A549 (cell line): ENCODE data around the gene RFK. TPM values are rescaled to one million over a fixed set of nuclear protein-coding genes. Genes with fewer than 3 reads are reported as not detected.

Experiments used
- ATAC-seq, 2 experiments: fragments of 200-7000 bp in 1 of 2; fragments of >200 bp in 1 of 2; cut with Nextera tagmentation in 1 of 2; cut with Tn5 transposase in 1 of 2; 3 replicates each; pipeline versions ENCODE4 v1.8.0 to v1.9.1; 2018 to 2020; ENCODE audit warnings: mild to moderate bottlenecking in 1 of 2, moderate library complexity in 1 of 2
- CTCF ChIA-PET: fragments of 300-600 bp; sonication (Branson Sonifier 250); formaldehyde crosslinking; extraction: SDS; loops from one replicate; lab custom pipeline; 2021; ENCODE audit warnings: antibody characterized with exemption, inconsistent platforms; lab: Yijun Ruan, JAX
- POLR2A ChIA-PET: fragments of 350-600 bp; formaldehyde crosslinking; extraction: SDS; loops from one replicate; lab custom pipeline; 2021; ENCODE audit warnings: antibody characterized with exemption, inconsistent platforms; lab: Yijun Ruan, JAX
- DNase-seq, 2 experiments: peaks; one replicate each; pipeline versions ENCODE4 v3.0.0 to v3.0.0-alpha.2; 2011 to 2016; ENCODE audit warnings: low read depth in 1 of 2, low spot score in 1 of 2
- FAIRE-seq: peaks from 2 replicates; lab custom pipeline; 2011; peaks lifted over from hg19 to GRCh38; lab: Jason Lieb, UNC
- H3K27ac ChIP-seq, 2 experiments: fragments of >200 bp; sonication (Bioruptor Twin); formaldehyde crosslinking; 3 replicates each; pipeline ENCODE4 v1.5.1; 2016 to 2017
- H3K4me1 ChIP-seq: fragments of >200 bp; sonication (Bioruptor Twin); formaldehyde crosslinking; 3 replicates; pipeline ENCODE4 v1.6.1; 2016
- H3K4me2 ChIP-seq: fragments of >200 bp; sonication (Bioruptor Twin); formaldehyde crosslinking; 3 replicates; pipeline ENCODE4 v1.6.1; 2016
- H3K4me3 ChIP-seq: fragments of >200 bp; sonication (Bioruptor Twin); formaldehyde crosslinking; 3 replicates; pipeline ENCODE4 v1.5.1; 2016
- H3K9me3 ChIP-seq: fragments of >200 bp; sonication (Bioruptor Twin); formaldehyde crosslinking; 3 replicates; pipeline ENCODE4 v1.6.1; 2016
- ATOH8 ChIP-seq: fragments of 250-450 bp; sonication (Bioruptor Pico); IDR thresholded peaks from 2 replicates; pipeline ENCODE4 v1.5.0; 2020; ENCODE audit warnings: low read depth, mild to moderate bottlenecking, moderate library complexity
- BHLHE40 ChIP-seq: IDR thresholded peaks from 2 replicates; pipeline ENCODE4 v1.6.1; 2012; ENCODE audit warnings: low read depth, low read length, inconsistent platforms
- CBX2 ChIP-seq: fragments of 200-600 bp; sonication (generic); IDR thresholded peaks from 2 replicates; pipeline ENCODE4 v1.6.1; 2016; ENCODE audit warnings: low read depth, mild to moderate bottlenecking, borderline replicate concordance
- CBX8 ChIP-seq: fragments of 200-600 bp; sonication (generic); IDR thresholded peaks from 2 replicates; pipeline ENCODE4 v1.6.1; 2016
- CHD4 ChIP-seq: fragments of 200-600 bp; sonication (generic); IDR thresholded peaks from 2 replicates; pipeline ENCODE4 v1.6.1; 2016; ENCODE audit warnings: antibody characterized with exemption, mild to moderate bottlenecking, borderline replicate concordance
- EHF ChIP-seq: fragments of 250-450 bp; sonication (Bioruptor Pico); IDR thresholded peaks from 2 replicates; pipeline ENCODE4 v1.5.0; 2020; ENCODE audit warnings: mild to moderate bottlenecking
- EP300 ChIP-seq, 2 experiments: fragments of >200 bp; sonication (Bioruptor Twin); formaldehyde crosslinking; IDR thresholded peaks; 2 replicates in 1 of 2; 3 replicates in 1 of 2; pipeline ENCODE4 v1.6.1; 2016 to 2017
- ESRRA ChIP-seq: fragments of 150-350 bp; IDR thresholded peaks from 2 replicates; pipeline ENCODE4 v1.6.1; 2014; ENCODE audit warnings: mild to moderate bottlenecking, low read length, borderline replicate concordance
- FOSL2 ChIP-seq, 2 experiments: fragments of 450-650 bp in 1 of 2; fragments of >200 bp in 1 of 2; sonication (Bioruptor Twin) in 1 of 2; formaldehyde crosslinking; IDR thresholded peaks; 2 replicates each; pipeline versions ENCODE4 v1.5.0 to v1.6.1; 2016 to 2020; ENCODE audit warnings: mild to moderate bottlenecking in 1 of 2, moderate library complexity in 1 of 2
- GATA3 ChIP-seq: IDR thresholded peaks from 2 replicates; pipeline ENCODE4 v1.6.1; 2012; ENCODE audit warnings: borderline replicate concordance
- HEYL ChIP-seq: fragments of 250-450 bp; sonication (Bioruptor Pico); IDR thresholded peaks from 2 replicates; pipeline ENCODE4 v1.8.0; 2021; ENCODE audit warnings: mild to moderate bottlenecking, moderate library complexity
- HOXB5 ChIP-seq: fragments of 250-450 bp; sonication (Bioruptor Pico); IDR thresholded peaks from 2 replicates; pipeline ENCODE4 v1.5.0; 2020; ENCODE audit warnings: mild to moderate bottlenecking, moderate library complexity
- JUNB ChIP-seq: fragments of >200 bp; sonication (Bioruptor Twin); formaldehyde crosslinking; IDR thresholded peaks from 2 replicates; pipeline ENCODE4 v1.6.1; 2016
- MAFK ChIP-seq: fragments of 450-650 bp; IDR thresholded peaks from 2 replicates; pipeline ENCODE4 v1.6.1; 2014; ENCODE audit not compliant: partially characterized antibody
- MYC ChIP-seq: IDR thresholded peaks from 2 replicates; pipeline ENCODE4 v1.6.1; 2012; ENCODE audit warnings: mild to moderate bottlenecking, inconsistent platforms, low read length, improper control_type of control experiment, borderline replicate concordance
- NFE2L2 ChIP-seq: fragments of 150-350 bp; conservative IDR thresholded peaks from 2 replicates; pipeline ENCODE4 v1.6.1; 2014; ENCODE audit warnings: low read length
- NPAS2 ChIP-seq: fragments of 250-450 bp; sonication (Bioruptor Pico); IDR thresholded peaks from 2 replicates; pipeline ENCODE4 v1.8.0; 2022; ENCODE audit warnings: mild to moderate bottlenecking, moderate library complexity, borderline replicate concordance
- NR3C1 ChIP-seq: fragments of >200 bp; sonication (Bioruptor Twin); formaldehyde crosslinking; IDR thresholded peaks from 3 replicates; pipeline ENCODE4 v1.6.1; 2017
- PHF8 ChIP-seq: fragments of 200-600 bp; sonication (generic); IDR thresholded peaks from 2 replicates; pipeline ENCODE4 v1.6.1; 2016; ENCODE audit warnings: low read depth, mild to moderate bottlenecking, antibody characterized with exemption, moderate library complexity, borderline replicate concordance
- POLR2AphosphoS2 ChIP-seq: conservative IDR thresholded peaks from 2 replicates; pipeline ENCODE4 v1.6.1; 2012; ENCODE audit warnings: low read length, improper control_type of control experiment, inconsistent platforms
- RCOR1 ChIP-seq: fragments of 150-350 bp; IDR thresholded peaks from 2 replicates; pipeline ENCODE4 v1.6.1; 2014; ENCODE audit warnings: antibody characterized with exemption, low read length, low read depth
- RFX5 ChIP-seq: fragments of 450-650 bp; IDR thresholded peaks from 2 replicates; pipeline ENCODE4 v1.7.1; 2014; ENCODE audit warnings: antibody characterized with exemption, mild to moderate bottlenecking, moderate library complexity
- RNF2 ChIP-seq: fragments of 200-600 bp; sonication (generic); IDR thresholded peaks from 2 replicates; pipeline ENCODE4 v1.6.1; 2016; ENCODE audit warnings: low read depth, mild to moderate bottlenecking, antibody characterized with exemption, moderate library complexity, borderline replicate concordance
- SMC3 ChIP-seq: fragments of >200 bp; sonication (Bioruptor Twin); formaldehyde crosslinking; IDR thresholded peaks from 3 replicates; pipeline ENCODE4 v1.6.1; 2018; ENCODE audit warnings: inconsistent platforms
- TFCP2L1 ChIP-seq: fragments of 250-450 bp; sonication (Bioruptor Pico); IDR thresholded peaks from 2 replicates; pipeline ENCODE4 v1.5.0; 2021; ENCODE audit warnings: mild to moderate bottlenecking
- WGBS: methylation state at CpG from one replicate; pipeline ENCODE4 v1.1.6; 2017; ENCODE audit errors: missing lambda C conversion rate; 5-methylcytosine and 5-hydroxymethylcytosine counted together
- polyA plus RNA-seq, 4 experiments: library from polyadenylated mRNA; depleted of rRNA in 3 of 4; stranded (reverse); fragments of >200 nt; fragmentation: RNase III in 1 of 4; extraction: RNeasy Plus Mini Kit Qiagen cat#74134 plus additional on column Dnase treatment in 1 of 4; gene quantifications; 2 replicates in 3 of 4; 3 replicates in 1 of 4; pipeline ENCODE4 v1.2.3, GENCODE V29; 2011 to 2017

Gene RFK
- polyA plus RNA-seq, 2 of the 4 experiments (the other 2 are of a cell fraction): 50.5 to 184 TPM

- TF ChIP-seq ATOH8 (CRISPR knock-in tag): no peak
- TF ChIP-seq BHLHE40: no peak
- no peak for TF ChIP-seq CBX2
- no peak for TF ChIP-seq FOSL2 (IDR thresholded peaks at IDR 0.05)
- no peak for TF ChIP-seq FOSL2 (CRISPR knock-in tag; IDR thresholded peaks at IDR 0.05)
- TF ChIP-seq ESRRA: no peak
- no peak for TF ChIP-seq JUNB
- TF ChIP-seq RFX5: no peak
- TF ChIP-seq, all 56 proteins: peak for 0
Observed at GRCh38 chr9:76431601-76432000, 37.4 kb upstream of the RFK start (continued).

GRCh38 chr9:76426807-76427419 lies 32.7 kb upstream of the RFK start:
- ATAC-seq: no peak
- Histone ChIP-seq H3K9me3 (no peaks in the 10 kb centered on the region), H3K27ac (no peak overlapping the region), H3K4me2 (no peak overlapping the region), H3K4me1 (no peaks in the 10 kb centered on the region), H3K4me3 (no peak overlapping the region)
- POLR2A ChIA-PET: no interaction called here
- TF ChIP-seq NPAS2 (CRISPR knock-in tag): no peak
- TF ChIP-seq SMC3: no peak
- TF ChIP-seq CHD4: no peak
- TF ChIP-seq JUNB: no peak
- TF ChIP-seq POLR2AphosphoS2: no peak
- no peak for TF ChIP-seq EHF (CRISPR knock-in tag)
- no peak for FAIRE-seq
- DNase-seq: no peak
- CTCF ChIA-PET: interaction anchor here (1.1 kb wide), 1 partner anchor 47 kb away, joined by 3 read pairs; no protein-coding TSS in a partner anchor
- 76% methylated on average over 7 of the region's 7 CpGs for WGBS

- DNase-seq (no peak), FAIRE-seq (no peak), ATAC-seq (no peak)
- 89% methylated on average over 8 of the region's 8 CpGs for WGBS
- POLR2A ChIA-PET: no interaction called here
- H3K9me3 ChIP-seq: no peaks in the 10 kb centered on the region
- CTCF ChIA-PET: interaction anchor here (0.6 kb wide), 2 partner anchors 23 to 275 kb away, joined by 3 to 4 read pairs; no protein-coding TSS in a partner anchor
- no peak overlapping the region for H3K4me2 ChIP-seq
- H3K4me1 ChIP-seq: no peaks in the 10 kb centered on the region
- no peak overlapping the region for H3K27ac ChIP-seq
- no peak overlapping the region for H3K4me3 ChIP-seq
- TF ChIP-seq ESRRA (no peak), NFE2L2 (no peak), HOXB5 (CRISPR knock-in tag) (no peak), MAFK (no peak), CBX8 (no peak), SMC3 (no peak), TFCP2L1 (CRISPR knock-in tag) (no peak), GATA3 (no peak), HEYL (no peak), JUNB (no peak), PHF8 (no peak), RNF2 (no peak), FOSL2 (IDR thresholded peaks at IDR 0.05) (no peak), FOSL2 (CRISPR knock-in tag; IDR thresholded peaks at IDR 0.05) (no peak), MYC (no peak), NR3C1 (no peak), RCOR1 (no peak), EP300 (IDR thresholded peaks at IDR 0.05) (no peak), EHF (CRISPR knock-in tag) (no peak)
Observed at GRCh38 chr9:76425677-76426453, 31.6 kb upstream of the RFK start.
